ENCODE results near the gene COL27A1.

DNA sequence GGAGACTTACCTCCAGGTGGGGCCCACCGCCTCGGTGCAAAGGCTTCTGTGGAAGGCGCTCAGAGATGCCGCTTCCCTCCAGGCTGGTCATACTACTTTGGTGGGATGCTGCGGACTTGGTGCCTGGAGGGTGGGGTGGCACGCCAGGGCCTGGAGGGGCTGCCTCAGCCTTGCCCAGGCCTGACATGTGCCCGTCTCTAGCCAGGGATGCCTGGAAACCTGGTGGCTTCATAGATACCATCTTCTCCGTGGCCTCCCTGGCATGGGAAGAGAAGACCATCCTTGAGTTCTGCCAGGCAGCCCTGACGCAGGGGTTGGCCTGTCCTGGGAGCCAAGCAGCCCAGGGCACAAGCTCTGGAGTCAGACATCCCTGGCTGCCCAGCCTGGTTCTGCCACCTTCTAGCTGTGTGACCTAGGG, 202.6 kb downstream of the COL27A1 start:
- TF ChIP-seq CHD4 (IDR thresholded peaks at IDR 0.05; ENCODE audit: borderline replicate concordance): no peak
- TF ChIP-seq, protein P1, sequence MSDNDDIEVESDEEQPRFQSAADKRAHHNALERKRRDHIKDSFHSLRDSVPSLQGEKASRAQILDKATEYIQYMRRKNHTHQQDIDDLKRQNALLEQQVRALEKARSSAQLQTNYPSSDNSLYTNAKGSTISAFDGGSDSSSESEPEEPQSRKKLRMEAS (IDR thresholded peaks at IDR 0.05): no peak
- TF ChIP-seq, protein P2, sequence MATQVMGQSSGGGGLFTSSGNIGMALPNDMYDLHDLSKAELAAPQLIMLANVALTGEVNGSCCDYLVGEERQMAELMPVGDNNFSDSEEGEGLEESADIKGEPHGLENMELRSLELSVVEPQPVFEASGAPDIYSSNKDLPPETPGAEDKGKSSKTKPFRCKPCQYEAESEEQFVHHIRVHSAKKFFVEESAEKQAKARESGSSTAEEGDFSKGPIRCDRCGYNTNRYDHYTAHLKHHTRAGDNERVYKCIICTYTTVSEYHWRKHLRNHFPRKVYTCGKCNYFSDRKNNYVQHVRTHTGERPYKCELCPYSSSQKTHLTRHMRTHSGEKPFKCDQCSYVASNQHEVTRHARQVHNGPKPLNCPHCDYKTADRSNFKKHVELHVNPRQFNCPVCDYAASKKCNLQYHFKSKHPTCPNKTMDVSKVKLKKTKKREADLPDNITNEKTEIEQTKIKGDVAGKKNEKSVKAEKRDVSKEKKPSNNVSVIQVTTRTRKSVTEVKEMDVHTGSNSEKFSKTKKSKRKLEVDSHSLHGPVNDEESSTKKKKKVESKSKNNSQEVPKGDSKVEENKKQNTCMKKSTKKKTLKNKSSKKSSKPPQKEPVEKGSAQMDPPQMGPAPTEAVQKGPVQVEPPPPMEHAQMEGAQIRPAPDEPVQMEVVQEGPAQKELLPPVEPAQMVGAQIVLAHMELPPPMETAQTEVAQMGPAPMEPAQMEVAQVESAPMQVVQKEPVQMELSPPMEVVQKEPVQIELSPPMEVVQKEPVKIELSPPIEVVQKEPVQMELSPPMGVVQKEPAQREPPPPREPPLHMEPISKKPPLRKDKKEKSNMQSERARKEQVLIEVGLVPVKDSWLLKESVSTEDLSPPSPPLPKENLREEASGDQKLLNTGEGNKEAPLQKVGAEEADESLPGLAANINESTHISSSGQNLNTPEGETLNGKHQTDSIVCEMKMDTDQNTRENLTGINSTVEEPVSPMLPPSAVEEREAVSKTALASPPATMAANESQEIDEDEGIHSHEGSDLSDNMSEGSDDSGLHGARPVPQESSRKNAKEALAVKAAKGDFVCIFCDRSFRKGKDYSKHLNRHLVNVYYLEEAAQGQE (IDR thresholded peaks at IDR 0.05): no peak
- TF ChIP-seq, protein P3, sequence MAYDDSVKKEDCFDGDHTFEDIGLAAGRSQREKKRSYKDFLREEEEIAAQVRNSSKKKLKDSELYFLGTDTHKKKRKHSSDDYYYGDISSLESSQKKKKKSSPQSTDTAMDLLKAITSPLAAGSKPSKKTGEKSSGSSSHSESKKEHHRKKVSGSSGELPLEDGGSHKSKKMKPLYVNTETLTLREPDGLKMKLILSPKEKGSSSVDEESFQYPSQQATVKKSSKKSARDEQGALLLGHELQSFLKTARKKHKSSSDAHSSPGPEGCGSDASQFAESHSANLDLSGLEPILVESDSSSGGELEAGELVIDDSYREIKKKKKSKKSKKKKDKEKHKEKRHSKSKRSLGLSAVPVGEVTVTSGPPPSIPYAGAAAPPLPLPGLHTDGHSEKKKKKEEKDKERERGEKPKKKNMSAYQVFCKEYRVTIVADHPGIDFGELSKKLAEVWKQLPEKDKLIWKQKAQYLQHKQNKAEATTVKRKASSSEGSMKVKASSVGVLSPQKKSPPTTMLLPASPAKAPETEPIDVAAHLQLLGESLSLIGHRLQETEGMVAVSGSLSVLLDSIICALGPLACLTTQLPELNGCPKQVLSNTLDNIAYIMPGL (CRISPR knock-in tag; IDR thresholded peaks at IDR 0.05; ENCODE audit: borderline replicate concordance): no peak

Measured in A549 (cell line).